ENCODE measurements around the gene MTSS2.

Gene MTSS2

DNA sequence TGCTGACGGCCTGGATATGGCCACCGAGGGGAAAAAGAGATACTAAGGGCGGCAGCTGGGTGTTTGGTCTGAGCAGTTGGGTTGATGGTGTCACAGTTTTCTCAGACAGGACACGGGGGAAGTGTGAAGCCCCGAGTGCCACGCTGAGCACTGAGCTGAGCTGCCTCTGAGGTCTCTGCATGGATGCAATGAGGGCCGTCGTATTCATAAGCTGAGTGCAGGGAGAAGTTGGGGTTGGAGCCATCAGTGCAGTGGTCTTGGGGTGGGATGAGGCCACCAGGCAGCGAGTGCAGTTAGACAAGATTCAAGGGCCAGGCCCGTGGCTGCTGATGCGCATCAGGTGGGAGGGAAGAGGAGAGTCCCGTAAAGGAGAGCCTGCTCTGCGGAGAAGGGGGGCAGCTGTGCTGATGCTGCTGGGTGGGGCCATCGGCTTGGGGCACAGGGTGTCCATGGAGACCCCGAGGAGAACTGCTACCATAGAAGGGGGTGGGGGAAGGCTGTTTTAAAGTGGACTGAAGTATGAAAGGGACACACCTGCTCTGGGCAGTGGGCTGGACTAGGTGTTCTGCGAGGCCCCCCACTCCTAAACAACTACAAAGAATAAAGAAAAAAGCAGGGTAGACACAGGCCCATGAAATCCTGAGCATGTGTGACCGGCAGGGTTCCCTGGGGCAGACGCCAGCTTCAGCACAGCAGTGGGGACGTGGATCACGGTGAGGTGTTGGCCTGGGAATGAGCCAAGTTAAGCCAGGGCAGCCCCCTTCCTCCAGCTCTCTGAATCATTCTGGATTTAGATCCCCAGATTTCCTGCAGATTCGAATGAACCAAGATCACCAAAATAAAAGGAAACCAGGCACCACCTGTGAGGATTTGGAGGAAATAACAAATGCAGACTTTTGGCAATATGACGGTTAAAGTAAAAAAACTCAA, 19.8 kb downstream of the MTSS2 start:
- no peak for DNase-seq

DNA sequence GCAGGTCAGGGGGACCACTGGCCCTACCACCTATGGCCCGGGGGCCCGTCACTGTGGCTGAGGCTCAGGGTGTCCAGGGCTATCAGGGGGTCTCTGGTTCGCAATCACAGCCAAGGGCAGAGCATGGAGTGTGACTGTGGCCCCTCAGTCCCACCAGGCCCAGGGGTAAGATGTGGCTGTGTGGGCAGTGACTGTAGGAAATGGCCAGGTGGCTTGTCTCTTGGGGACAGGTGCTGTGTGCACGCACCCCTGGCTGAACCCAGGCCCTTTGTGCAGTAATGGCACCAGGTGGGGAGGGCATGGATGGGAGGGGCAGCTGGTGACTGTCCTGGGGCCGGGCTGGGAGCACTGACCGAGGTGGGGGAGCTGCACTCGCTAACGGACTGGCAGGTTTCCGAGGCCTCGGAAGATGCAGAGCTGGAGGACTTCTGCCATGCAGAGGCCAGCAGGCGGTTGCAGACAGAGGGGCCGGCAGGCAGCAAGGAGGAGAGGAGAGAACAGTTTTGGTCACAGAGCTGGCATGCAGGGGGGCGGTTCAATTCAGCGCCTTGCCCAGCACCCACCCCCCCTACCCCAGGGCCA, 20.6 kb downstream of the MTSS2 start:
- DNase-seq, result no peak

DNA sequence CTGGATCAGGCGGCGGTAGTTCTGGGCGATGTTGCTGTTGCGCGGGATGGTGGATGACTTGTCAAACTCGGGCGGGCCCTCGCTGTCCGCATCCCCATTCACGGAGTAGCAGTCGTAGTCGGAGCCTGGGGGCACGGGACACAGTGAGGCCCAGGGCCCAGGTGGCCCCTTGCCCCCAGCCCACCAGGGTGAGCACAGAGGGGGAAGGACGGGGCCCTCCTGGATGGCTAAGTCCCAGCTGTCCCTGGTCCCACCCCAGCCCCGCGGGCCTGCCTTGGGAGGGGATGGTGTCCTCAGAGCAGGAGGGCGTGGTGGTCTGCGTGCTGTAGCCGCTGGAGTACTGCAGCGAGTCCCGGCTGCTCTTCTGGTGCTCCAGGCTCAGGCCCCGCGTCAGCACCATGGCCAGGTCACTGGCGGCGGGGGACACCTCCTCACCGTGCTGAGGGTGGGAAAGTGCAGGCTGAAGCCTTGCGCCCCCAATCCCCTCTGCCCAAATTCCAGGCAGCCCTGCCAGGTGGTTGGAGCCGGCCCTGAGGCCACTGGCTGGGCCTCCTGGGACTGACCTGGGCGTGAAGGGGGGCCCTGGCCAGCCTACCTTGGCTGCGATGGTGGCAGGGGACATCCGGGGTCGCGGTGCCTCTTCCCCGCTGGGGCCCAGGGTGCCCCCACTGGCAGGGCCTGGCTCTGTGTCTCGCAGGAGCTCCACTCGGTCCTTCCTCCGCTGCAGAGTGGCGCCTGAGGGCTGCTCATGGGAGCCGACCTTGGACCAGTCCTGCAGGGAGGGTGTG, 21.3 kb downstream of the MTSS2 start:
- no peak for DNase-seq

DNA sequence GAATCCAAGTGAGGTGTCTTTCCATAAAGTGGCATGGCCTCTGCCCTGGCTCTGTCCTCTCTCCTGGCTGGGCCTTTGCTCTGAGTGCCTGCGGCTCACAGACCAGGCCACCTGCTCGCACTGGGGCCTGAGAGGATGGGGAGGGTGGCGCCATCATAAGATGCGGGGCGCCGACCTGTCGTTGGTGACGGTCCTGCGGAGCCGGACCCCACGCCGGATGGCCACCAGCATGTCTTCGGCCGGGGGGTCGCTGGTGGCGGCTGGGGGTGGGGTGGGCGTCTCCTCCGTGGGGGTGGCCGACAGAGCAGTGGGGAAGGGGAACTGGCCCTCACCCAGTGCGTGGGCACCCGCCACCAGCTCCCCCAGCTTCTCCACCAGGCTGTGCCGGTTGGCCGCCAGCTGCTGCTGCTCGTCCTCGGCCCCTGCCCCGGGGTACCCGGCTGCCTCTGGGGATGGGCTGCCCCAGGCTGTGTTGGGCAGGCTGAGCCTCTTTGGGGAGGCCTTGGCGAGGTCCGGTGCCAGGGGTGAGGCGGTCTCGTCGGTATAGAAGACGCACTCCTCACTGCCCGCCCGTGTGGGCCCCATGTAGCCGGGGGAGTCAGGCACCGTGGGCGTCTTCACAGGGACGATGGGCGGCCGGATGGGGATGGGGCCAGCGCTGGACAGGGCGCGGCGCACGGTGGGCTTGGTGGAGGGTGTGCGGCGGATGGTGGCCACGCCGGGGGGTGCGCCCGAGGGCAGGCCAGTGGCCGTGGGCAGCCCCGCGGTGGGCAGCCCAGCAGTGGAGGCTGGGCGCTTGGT, 22.1 kb downstream of the MTSS2 start:
- no peak for DNase-seq

DNA sequence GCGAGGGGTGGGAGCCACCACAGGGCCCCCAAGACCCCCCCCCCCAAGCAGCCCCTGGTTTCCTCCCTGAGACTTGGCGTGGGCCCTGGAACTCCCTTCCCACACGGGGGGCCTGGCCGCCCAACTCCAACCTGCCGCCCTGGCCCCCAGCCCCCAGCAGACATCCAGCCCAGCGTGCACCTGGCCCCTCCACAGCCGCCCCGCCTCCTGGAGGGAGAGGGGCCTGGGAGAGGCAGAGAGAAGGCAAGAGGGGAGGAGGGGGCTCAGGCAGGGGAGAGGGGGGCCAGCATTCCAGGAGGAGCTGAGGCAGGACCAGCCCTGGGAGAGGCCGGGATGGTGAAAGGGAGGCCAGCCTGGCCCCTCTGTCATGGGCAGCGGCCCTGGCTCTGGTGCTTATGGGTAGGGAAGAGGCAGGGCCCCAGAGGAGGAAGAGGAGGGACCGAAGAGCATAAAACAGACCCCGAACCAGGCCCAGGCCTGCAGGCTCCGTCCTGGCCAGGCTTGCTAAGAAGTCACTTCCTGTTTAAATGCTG, 22.8 kb downstream of the MTSS2 start:
- no peak for DNase-seq

DNA sequence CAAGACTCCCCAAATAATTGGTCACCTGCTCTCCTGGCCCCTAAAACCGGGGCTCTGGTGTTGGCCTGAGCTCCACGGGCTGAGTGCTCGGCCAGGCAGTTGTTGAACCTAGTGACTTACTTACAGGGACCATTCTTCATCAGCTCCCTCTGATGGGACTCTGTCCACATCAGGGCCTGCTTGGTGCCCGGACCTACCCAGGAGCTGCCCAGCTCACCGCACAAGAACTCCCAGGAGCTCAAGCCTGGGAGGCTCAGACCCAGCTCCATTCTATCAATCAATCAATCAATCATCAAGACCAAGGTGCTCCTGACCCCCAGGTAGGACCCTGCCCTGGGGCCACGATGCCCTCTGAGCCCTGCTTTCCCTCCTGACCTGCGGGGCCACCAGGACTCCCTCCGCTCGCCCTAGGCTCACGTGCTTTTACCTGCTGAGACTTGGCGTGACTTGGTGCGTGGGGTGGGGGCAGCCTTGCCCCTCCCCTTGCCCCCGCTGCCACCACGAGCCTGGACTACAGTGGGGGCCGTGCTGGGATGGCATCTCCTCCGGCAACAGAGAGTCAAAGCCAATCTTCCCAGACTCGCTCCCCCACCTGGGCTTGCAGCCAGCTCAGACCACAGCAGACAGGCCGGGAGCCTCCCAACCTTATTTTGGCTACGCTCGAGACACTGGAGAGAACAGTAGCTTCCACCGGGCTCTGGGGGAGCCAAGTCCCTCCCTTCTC, 23.8 kb downstream of the MTSS2 start:
- no peak for DNase-seq

DNA sequence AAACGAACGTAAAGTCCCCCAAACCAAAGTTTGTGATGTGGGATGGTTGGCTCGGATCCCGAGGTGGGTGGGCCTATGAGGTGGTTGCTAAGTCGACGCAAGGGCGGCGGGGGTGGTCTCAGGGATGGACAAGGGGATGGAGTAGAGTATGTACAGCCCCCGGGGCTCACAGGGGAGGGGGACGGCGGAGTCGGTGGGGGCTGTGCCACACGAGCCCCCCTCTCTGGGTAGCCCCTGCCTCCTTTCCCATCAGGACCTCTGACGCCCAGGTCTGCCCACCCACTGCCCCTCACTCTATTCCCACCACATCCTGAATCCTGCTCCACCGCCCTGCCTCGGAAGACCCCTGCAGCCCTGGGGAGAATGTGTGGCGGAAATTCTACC, 24.3 kb downstream of the MTSS2 start:
- DNase-seq, result no peak

DNA sequence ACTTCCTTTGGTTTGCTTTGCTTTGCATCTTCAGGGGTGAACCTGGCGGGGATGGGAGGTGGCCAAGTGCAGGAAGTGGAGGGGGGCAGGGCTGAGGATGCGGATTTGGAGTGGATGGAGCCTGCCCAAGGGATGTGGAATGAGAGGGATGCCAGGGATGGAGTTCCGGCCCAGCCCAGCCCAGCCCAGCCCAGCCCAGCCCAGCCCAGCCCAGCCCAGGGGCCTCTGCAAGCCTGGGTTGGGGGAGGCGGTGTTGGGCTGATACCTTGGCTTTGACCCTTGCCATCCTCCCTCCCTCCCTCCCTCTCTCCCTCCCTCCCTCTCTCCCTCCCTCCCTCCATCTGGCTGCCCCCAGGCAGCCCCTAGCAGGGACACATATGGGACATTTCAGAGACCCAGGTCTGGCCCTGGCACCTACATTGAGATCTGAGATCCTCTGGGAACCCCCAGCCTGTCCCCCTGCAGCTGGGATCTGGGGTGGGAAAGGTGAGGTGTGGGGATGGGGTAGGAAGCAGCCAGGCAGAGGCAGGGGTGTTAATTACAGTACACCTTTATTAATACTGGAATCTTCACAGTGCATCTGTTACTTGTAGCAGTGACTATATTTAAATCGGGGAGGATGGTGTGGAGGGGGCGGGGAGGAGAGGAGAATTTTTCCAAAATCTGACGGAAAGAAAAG, 25.0 kb downstream of the MTSS2 start:
- DNase-seq, result no peak

DNA sequence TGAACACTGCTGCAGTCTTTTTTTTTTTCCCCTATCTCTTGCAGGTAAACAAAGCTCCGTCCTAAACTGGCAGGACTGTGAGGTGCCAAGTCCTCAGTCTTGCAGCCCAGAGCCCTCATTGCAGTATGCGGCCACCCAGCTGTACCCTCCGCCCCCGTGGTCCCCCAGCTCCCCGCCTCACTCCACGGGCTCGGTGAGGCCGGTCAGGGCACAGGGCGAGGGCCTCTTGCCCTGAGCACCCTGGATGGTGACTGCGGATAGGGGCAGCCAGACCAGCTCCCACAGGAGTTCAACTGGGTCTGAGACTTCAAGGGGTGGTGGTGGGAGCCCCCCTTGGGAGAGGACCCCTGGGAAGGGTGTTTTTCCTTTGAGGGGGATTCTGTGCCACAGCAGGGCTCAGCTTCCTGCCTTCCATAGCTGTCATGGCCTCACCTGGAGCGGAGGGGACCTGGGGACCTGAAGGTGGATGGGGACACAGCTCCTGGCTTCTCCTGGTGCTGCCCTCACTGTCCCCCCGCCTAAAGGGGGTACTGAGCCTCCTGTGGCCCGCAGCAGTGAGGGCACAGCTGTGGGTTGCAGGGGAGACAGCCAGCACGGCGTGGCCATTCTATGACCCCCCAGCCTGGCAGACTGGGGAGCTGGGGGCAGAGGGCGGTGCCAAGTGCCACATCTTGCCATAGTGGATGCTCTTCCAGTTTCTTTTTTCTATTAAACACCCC, 25.7 kb downstream of the MTSS2 start:
- no peak for DNase-seq

DNA sequence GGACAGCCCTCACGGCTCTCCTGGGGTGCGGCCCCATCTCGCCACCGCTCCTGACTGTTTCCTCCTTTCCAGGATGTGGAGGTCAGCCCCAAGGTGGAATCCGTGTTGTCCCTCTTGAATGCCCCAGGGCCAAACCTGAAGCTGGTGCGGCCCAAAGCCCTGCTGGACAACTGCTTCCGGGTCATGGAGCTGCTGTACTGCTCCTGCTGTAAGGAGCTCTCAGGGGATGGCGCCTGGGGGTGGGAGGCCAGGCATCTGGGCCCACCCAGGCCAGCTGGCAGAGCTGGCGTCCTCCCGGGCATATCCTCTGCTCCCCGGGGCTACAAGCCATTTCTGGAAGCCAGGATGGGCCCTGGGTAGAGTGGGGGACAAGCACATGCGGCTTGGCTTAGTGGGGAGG, 26.3 kb downstream of the MTSS2 start:
- DNase-seq, result no peak

DNA sequence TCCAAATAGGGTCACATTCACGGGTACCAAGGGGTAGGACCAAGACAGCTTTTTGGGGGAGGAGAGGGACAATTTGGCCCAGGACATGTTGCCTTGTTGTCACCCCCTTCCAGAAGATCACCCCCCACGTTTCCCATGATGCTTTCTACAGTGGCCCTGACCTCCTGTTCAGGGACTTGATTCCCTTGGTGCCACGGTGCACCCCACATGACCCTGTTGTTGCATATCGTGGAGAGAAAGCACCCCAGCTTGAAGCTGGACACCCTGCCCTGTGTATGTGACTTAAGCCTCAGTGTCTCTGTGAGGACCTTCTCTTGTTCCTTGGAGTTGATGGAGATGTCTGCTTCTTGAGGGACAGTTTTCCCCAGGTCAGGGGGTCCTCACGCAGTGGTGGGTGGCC, 26.9 kb downstream of the MTSS2 start:
- no peak for DNase-seq

DNA sequence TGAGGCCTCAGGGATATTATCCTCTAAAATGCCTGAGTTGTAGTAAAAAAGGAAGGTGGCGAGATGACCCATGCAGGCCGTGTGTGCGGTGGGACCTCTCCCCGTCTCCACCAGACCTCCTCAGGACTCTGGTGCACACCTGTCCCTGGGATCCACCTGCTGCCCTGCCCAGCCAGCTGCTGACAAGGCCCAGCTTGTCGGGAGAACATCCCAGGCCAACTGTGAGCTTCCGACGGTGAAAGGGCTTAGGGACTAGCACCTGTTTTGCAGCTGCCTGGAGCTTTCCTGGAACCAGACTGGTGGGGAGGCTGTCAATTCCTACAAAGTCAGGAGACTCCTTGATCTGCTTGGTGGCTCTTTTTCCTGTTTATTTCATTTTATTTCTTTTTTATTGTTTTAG, 27.9 kb downstream of the MTSS2 start:
- DNase-seq, result no peak

DNA sequence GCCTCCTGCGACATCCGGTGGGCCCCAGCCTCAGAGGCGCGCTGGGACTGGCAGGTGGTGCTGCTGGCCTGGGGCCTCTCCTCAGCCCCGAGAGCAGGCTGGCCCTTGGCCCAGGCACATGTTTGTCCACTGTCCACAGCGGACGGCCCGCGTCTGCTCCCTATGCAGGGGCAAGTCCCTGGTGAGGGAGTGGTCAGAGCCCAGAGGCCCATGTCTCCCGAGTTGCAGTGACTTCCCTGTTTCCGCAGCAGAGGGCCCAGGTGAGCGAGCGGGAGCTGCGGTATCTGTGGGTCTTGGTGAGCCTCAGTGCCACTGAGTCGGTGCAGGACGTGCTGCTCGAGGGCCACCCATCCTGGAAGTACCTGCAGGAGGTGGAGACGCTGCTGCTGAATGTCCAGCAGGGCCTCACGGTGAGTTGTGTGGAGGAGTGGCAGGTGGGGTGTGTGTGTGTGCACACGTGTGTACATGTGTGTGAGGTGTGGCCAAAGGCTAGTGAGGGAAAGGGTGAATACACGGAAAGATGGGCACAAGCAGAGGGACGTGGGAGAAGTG, 29.1 kb downstream of the MTSS2 start:
- no peak for DNase-seq

DNA sequence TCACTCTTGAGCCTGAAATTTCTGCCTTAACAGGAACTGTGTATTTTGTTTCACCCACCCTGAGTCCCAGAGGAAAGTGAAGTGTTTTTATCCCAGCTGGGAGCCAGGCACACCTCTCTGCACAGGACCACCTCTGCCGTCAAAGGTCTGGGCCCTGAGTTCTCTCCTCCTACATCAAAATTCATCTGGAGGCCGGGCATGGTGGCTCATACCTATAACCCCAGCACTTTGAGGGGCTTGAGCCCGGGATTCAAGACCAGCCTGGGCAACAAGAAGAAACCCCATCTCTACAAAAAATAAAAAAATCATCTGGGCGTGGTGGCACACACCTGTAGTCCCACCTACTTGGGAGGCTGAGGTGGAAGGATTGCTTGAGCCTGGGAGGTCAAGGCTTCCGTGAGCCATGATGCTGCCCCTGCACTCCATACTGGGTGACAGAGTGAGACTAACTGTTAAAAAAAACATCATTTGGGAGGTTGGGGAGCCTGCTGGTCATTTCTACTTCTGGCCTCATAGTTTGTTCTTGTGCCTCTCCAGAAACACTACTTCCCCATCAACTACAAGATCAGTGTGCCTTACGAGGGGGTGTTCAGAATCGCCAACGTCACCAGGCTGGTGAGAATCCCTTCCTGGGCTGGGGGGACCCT, 29.7 kb downstream of the MTSS2 start:
- DNase-seq, result no peak

DNA sequence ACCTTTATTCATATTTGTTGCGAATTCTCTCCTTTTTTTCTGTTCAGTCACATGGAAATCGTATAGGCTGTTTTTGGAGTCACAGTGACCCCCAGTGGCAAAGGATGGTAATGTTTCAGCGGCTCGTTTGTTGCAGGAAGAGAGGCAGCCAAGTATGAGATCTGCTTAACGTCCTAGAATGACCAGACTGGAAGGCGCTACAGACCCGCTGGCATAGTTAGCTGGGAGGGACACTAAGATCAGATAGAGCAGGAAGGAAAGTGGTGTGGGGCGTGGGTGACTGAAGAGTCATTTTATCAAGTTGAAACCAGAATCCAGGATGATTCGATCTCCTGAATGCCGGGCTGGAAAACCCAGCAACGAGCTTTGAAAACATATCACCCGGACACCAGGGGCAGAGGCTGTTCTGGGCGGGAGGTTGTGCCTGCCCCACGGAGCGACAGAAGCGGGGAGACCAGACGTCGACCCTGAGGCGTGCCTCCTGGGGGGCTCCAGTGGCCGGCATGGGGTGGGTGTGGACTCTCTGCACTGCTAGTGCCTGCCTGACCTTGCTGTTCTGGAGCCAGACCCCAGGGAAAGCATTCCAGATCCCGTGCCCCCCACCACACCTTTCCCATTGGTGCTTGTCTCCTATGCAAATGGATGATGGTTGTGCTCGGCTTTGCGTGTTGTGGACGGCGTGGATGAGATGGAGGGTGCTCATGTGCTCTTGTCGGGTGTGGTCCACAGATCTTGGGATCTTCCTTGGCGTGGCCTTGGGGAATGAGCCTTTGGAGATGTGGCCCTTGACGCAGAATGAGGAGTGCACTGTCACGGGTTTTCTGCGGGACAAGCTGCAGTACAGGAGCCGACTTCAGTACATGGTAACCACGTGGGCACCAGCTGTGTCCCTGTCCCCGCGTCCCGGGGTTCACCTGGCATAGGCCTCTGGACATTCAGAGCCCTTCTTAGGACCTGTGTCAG, 31.8 kb downstream of the MTSS2 start:
- peak; percentile 86 to 90 for DNase-seq

DNA sequence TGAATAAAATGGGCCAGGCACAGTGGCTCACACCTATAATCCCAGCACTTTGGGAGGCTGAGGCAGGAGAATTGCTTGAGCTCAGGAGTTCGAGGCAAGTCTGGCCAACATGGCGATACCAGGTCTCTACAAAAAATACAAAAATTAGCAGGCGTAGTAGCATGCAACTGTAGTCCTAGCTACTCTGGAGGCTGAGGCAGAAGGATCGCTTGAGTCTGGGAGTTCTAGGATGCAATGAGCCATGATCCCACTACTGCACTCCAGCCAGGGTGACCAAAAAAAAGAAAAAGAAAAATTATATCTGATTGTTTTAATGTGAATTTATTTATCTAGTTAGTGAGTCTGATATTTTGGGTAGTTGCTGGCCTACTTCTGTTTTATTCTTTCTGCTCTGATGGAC, 32.4 kb downstream of the MTSS2 start:
- DNase-seq, result no peak

DNA sequence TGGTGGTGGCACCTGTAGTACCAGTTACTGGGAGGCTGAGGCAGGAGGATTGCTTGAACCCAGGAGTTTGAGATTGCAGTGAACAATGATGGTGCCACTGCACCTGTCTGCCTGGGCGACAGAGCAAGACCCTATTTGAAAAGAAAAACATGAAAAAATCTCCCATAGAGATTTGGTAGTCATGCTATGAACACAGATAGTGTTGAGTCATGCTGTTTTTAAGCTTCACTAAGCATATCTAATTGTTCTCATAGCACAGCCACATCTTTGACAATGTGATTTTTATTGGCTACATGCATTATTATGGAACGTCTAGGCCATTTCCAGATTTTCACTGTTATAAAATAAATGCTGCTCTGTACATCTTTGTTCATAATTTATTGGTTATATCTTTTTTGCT, 33.5 kb downstream of the MTSS2 start:
- no peak for DNase-seq

DNA sequence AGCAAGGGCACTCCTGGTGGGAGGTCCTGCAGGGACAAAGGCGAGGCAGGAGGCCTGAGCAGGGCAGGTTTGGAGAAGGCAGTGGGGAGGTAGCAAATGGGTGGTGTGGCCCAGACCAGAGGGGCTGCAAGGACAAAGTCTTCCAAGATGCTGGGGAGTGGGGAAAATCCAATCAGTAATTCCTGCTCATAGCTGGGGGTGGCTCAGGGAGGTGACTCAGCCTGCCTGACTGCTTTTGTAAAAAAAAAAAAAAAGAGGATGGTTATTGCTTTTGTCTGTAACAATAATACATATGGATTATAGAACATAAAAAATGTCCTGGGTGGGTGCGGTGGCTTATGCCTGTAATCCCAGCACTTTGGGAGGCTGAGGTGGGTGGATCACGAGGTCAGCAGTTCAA, 34.3 kb downstream of the MTSS2 start:
- DNase-seq, result no peak

DNA sequence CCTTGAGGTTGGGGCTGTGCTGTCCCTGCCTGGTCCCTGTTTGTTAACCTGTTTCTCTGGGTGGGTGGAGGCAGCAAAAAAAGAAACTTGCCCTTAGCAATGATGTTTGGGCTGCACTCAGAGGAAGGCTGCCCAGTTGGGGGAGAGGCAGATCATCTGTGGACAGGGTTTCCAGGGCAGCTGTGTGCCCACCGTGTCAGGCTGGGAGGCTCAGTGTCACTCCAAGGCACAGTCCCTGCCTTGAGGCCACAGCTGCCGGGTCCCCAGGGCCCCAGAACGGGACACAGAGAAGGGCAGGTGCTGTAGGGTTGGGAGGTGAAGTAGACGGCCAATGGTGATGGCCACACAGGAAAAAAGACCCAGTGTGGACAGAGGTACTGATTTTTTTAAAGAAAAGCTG, 35.6 kb downstream of the MTSS2 start:
- no peak for DNase-seq

Data from activated CD4-positive, alpha-beta T cell treated with anti-CD3 and anti-CD28 coated beads, Interleukin-2, amount 50 U/mL, for 48 hours (primary cell).